Measurements from ENCODE around the gene ZBTB7C.

The ZBTB7C gene

DNA sequence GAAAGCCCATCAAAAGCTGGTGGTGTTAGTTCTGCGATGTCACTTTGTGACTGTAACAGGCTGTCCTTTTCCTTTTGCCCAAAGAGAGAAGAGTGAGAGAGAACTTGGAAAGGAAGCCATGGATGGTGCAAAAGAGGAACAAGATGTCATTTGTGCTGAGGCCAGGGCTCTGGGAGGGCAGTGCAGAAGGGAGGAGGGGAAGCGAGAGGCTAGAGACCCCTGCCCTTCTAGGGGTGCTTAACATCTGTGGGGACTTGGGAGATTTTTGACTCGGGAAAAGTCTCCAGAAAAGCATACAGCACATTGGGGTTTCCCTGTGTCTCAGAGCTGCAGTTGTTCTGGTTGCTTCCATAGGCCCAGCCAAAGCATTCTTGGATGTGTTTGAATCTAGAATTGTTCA lies 49.6 kb downstream of the ZBTB7C start:
- Mint-ChIP-seq H3K27ac (no peak overlapping the region), H3K27me3 (peaks cover 23% of the 10 kb centered on the region), H3K36me3 (ENCODE audit: low read depth) (no peaks in the 10 kb centered on the region), H3K4me1 (ENCODE audit: low read depth) (no peaks in the 10 kb centered on the region), H3K9me3 (no peaks in the 10 kb centered on the region), H3K4me3 (no peak overlapping the region)
- no peak for DNase-seq

- DNase-seq = no peak
- Mint-ChIP-seq H3K27ac (no peak overlapping the region), H3K27me3 (peaks cover 23% of the 10 kb centered on the region)
These were observed 50.3 kb downstream of the ZBTB7C start for GRCh38 chr18:48358868-48359267.

GRCh38 chr18:48356909-48357631 lies 52.1 kb downstream of the ZBTB7C start:
- no peak overlapping the region for H3K4me3 Mint-ChIP-seq
- H3K4me1 Mint-ChIP-seq (ENCODE audit: low read depth) = no peaks in the 10 kb centered on the region
- H3K27me3 Mint-ChIP-seq = peaks cover 10% of the 10 kb centered on the region
- no peak for DNase-seq
- no peak overlapping the region for H3K27ac Mint-ChIP-seq
- no peaks in the 10 kb centered on the region for H3K36me3 Mint-ChIP-seq (ENCODE audit: low read depth)
- H3K9me3 Mint-ChIP-seq = no peaks in the 10 kb centered on the region

More at GRCh38 chr18:48358868-48359267, 50.3 kb downstream of the ZBTB7C start:
- Mint-ChIP-seq H3K9me3 (no peaks in the 10 kb centered on the region), H3K4me3 (no peak overlapping the region), H3K4me1 (ENCODE audit: low read depth) (no peaks in the 10 kb centered on the region), H3K36me3 (ENCODE audit: low read depth) (no peaks in the 10 kb centered on the region)

DNA sequence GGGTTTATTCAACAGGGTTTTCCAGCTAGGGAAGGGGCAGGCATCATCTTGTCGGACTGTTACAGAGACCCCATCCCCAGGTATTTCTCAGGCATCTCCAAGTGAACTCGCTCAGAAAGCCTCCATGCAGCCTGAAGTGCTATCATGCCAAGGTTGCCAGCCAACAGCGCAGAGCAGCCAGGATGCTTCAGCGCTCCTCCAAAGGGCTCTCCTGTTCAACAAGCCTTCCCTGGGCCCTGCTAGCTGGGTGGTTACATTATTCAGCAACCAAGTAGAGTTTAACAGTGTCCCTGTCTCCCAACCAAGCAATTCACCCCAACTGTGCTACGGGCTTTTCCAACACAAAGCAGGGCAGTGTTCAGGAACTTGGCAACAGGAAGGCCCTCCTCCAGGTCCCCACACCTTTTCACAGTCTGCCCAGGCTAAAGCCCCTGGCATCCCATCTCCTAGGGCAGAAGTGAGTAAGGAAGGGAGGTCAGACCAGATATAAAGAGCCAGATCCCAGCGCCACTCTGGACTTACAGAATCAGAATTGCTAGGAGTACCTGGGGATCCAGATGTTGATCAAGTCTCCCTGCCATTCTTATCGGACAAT lies 52.9 kb downstream of the ZBTB7C start:
- Mint-ChIP-seq H3K36me3 (ENCODE audit: low read depth) (no peaks in the 10 kb centered on the region), H3K4me1 (ENCODE audit: low read depth) (no peaks in the 10 kb centered on the region), H3K9me3 (no peaks in the 10 kb centered on the region), H3K4me3 (no peak overlapping the region), H3K27ac (no peak overlapping the region), H3K27me3 (peaks cover 10% of the 10 kb centered on the region)
- no peak for DNase-seq

DNA sequence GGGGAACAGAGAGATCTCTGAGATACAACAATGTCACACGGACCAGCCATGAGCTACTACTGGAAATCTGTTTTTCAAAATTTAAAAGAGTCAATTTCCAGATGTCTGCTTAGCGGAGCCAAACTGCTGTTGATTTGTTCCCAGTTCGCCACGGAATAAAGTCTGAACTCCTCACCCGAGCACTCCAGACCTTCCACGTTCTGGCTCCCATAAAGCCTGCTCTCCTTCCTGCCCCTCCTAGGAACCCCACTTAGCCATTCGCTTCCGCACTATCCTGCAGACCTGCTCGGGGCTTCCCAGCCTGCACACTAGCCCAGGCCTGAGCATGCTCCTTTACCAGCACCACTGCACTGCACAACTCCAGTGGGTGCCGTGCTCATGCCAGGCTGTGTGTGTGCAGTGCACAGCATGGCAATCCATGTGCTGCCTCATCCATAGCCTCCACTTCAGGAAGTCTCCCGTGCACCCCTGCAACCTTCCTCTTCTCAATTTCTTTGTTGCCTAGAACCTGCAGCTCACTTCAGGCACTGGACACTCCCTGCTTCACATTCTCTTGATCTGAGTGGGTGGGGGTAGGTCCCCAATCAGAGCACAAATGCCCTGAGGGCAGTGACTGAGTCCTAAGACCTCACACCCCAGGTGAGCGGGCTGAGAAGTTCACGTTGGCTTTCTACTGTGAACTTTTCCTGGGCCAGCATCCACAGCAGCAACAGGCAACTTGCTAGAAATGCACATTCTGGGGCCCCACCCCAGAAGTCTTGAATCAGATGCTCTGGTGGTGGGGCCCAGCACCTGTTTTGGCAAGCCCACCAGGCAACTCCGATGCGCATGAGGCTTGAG lies 53.7 kb downstream of the ZBTB7C start:
- Mint-ChIP-seq H3K9me3 (no peaks in the 10 kb centered on the region), H3K36me3 (ENCODE audit: low read depth) (no peaks in the 10 kb centered on the region), H3K27ac (no peak overlapping the region), H3K27me3 (peaks cover 6% of the 10 kb centered on the region), H3K4me1 (ENCODE audit: low read depth) (no peaks in the 10 kb centered on the region), H3K4me3 (no peak overlapping the region)
- no peak for DNase-seq

DNA sequence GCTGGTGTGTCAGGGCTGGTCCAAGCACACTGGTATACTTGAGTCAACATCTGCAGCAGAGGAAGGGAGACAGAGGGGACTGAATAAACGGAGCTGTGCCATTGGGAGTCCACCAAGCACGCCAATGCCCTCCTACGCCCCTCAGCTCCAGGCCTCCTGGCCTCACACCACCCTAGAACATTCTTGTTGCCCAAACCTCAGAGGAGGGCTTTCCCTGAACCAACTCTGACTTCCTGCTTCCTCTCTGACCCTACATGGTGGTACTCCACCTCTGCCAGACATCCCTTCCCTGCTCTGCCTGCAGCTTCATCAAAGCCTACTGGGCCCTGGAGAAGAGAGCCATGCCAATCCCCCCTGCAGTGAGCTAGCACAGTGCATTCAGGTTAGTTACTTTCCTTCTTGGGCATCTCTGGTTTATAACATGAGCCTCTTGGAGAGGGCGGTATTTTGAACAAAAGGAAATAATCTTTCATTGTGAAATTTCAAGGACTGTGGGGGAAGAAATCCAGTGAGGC lies 54.4 kb downstream of the ZBTB7C start:
- Mint-ChIP-seq H3K27ac (no peak overlapping the region), H3K4me1 (ENCODE audit: low read depth) (no peaks in the 10 kb centered on the region), H3K27me3 (peaks cover 5% of the 10 kb centered on the region), H3K36me3 (ENCODE audit: low read depth) (no peaks in the 10 kb centered on the region), H3K4me3 (no peak overlapping the region), H3K9me3 (no peaks in the 10 kb centered on the region)
- DNase-seq = no peak

- H3K36me3 Mint-ChIP-seq (ENCODE audit: low read depth) = no peaks in the 10 kb centered on the region
- H3K4me1 Mint-ChIP-seq (ENCODE audit: low read depth) = no peaks in the 10 kb centered on the region
- no peak for DNase-seq
- no peaks in the 10 kb centered on the region for H3K9me3 Mint-ChIP-seq
- H3K4me3 Mint-ChIP-seq = no peak overlapping the region
- H3K27ac Mint-ChIP-seq = no peak overlapping the region
- peaks cover 9% of the 10 kb centered on the region for H3K27me3 Mint-ChIP-seq
These were observed 57.0 kb downstream of the ZBTB7C start for GRCh38 chr18:48352051-48352755.

DNA sequence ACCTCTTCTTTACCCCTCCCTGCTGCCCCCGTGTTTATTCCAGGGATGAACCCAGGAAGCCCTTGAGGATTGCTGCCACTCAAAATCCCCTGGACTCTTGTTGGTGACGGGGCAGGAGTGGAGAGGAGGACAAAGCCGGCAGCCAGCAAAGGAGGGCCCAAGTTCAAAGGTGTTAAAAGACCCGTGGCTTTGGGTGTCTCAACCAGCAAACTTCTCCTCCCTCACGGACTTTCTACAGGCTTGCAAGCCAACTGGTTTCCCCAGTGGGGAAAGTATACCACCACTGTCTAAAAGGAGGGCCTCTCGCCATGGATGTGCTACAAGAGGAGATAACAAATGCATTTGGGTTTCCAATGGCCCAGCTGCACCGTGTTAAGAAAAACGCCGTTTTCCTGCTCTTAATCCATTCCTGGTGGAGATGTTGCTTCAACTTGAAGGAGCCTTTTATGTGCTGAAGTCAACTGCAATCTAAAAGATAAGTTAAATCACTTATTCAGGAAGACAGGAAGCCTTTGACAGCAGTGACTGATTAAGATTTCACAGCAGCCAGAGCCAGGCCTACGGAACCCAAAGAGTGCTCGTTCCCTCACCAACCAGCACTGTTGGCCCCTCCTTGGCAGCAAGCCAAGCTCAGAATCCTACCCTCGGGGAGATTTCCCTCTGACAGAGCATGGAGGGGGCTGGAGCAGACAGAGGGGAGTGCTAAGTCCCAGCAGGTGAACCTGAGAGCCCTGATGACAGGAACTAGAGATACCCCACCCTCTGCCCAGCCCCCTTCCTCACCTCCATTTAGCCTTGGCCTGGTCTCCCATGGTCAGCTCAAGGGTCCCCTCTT lies 57.8 kb downstream of the ZBTB7C start:
- no peak for DNase-seq
- no peaks in the 10 kb centered on the region for H3K9me3 Mint-ChIP-seq
- peaks cover 9% of the 10 kb centered on the region for H3K27me3 Mint-ChIP-seq
- H3K27ac Mint-ChIP-seq = no peak overlapping the region
- no peak overlapping the region for H3K4me3 Mint-ChIP-seq
- no peaks in the 10 kb centered on the region for H3K36me3 Mint-ChIP-seq (ENCODE audit: low read depth)
- no peaks in the 10 kb centered on the region for H3K4me1 Mint-ChIP-seq (ENCODE audit: low read depth)

- Mint-ChIP-seq H3K4me3 (no peak overlapping the region), H3K27ac (no peak overlapping the region), H3K9me3 (no peaks in the 10 kb centered on the region), H3K27me3 (peaks cover 3% of the 10 kb centered on the region), H3K36me3 (ENCODE audit: low read depth) (no peaks in the 10 kb centered on the region), H3K4me1 (ENCODE audit: low read depth) (no peaks in the 10 kb centered on the region)
- DNase-seq = no peak
These were observed 60.4 kb downstream of the ZBTB7C start for GRCh38 chr18:48348739-48349138.

- Mint-ChIP-seq H3K27me3 (peaks cover 3% of the 10 kb centered on the region), H3K27ac (no peak overlapping the region), H3K9me3 (no peaks in the 10 kb centered on the region), H3K4me3 (no peak overlapping the region), H3K36me3 (ENCODE audit: low read depth) (no peaks in the 10 kb centered on the region), H3K4me1 (ENCODE audit: low read depth) (no peaks in the 10 kb centered on the region)
- DNase-seq = no peak
These were observed 61.3 kb downstream of the ZBTB7C start for GRCh38 chr18:48347756-48348326.

DNA sequence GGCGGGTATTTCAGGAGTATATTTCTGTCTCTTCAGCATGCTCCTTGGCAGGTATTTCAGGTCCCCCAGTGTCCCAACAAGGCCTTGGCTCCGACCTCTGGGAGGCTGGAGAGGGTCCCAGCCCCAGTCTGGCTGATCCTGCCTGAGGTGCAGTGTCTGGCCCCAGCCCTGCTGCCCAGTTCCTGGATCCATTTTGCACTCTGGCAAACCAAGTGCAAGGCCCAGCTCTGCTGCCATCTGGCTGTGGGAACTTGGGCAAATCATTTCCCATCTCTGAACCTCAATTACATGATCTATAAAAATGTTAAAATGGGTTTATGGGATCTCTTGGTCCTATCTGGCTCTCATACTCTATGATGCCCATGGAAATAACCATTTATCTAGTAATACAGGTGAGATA lies 63.6 kb downstream of the ZBTB7C start:
- H3K9me3 Mint-ChIP-seq = no peaks in the 10 kb centered on the region
- no peaks in the 10 kb centered on the region for H3K36me3 Mint-ChIP-seq (ENCODE audit: low read depth)
- H3K4me3 Mint-ChIP-seq = no peak overlapping the region

DNA sequence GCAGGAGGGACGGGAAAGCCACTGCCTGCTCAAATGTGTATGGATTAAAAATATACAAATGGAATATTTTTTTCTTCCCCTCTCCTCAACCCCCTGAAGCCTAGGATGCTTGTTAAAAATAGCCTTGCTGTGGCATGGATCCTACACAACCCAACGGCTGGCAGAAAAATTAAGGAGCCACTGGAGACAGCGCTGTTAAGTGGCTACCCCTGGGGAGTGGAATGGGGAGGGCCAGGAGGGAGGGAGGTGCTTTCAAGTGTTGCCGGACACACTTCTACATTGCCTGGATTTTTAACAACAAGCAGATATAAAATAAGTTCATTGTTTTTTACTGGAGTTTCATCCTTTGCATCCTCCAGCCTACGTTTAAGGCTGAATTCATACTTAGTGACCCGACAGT lies 66.6 kb downstream of the ZBTB7C start:
- no peak overlapping the region for H3K4me3 Mint-ChIP-seq
- H3K4me1 Mint-ChIP-seq (ENCODE audit: low read depth) = no peaks in the 10 kb centered on the region
- no peak for DNase-seq
- H3K9me3 Mint-ChIP-seq = no peaks in the 10 kb centered on the region
- no peak overlapping the region for H3K27ac Mint-ChIP-seq
- no peaks in the 10 kb centered on the region for H3K36me3 Mint-ChIP-seq (ENCODE audit: low read depth)
- peaks cover 3% of the 10 kb centered on the region for H3K27me3 Mint-ChIP-seq

More for the DNA sequence above, 63.6 kb downstream of the ZBTB7C start:
- peaks cover 3% of the 10 kb centered on the region for H3K27me3 Mint-ChIP-seq
- DNase-seq = no peak
- no peaks in the 10 kb centered on the region for H3K4me1 Mint-ChIP-seq (ENCODE audit: low read depth)
- H3K27ac Mint-ChIP-seq = no peak overlapping the region

GRCh38 chr18:48342125-48342524 lies 67.1 kb downstream of the ZBTB7C start:
- Mint-ChIP-seq H3K4me3 (no peak overlapping the region), H3K27ac (no peak overlapping the region), H3K27me3 (no peaks in the 10 kb centered on the region), H3K36me3 (ENCODE audit: low read depth) (no peaks in the 10 kb centered on the region), H3K4me1 (ENCODE audit: low read depth) (no peaks in the 10 kb centered on the region), H3K9me3 (no peaks in the 10 kb centered on the region)
- DNase-seq = no peak

Data from activated T-cell treated with anti-CD3 and anti-CD28 coated beads, Interleukin-2, amount 50 U/mL, for 24 hours (primary cell).